ENCODE data around the gene TMEM273. TPM values are rescaled to one million over a fixed set of nuclear protein-coding genes. Genes with fewer than 3 reads are reported as not detected.

The TMEM273 gene
- polyA plus RNA-seq, 1 donor (not counting 4 experiments of a cell fraction or from before 2014, with no cell fraction given), result not detected

GRCh38 chr10:49117376-49118070 is 70.7 kb downstream of the TMEM273 start:
- H3K4me1 ChIP-seq (ENCODE audit: control insufficient read depth, extremely low read depth, insufficient read depth, low read length), result no peaks in the 10 kb centered on the region
- dilution Hi-C loops (cut with MboI; ENCODE audit: extremely low pct_ligation_motif_present, low sequenced_read_pairs), result no loop called here
- TF ChIP-seq, protein P1, sequence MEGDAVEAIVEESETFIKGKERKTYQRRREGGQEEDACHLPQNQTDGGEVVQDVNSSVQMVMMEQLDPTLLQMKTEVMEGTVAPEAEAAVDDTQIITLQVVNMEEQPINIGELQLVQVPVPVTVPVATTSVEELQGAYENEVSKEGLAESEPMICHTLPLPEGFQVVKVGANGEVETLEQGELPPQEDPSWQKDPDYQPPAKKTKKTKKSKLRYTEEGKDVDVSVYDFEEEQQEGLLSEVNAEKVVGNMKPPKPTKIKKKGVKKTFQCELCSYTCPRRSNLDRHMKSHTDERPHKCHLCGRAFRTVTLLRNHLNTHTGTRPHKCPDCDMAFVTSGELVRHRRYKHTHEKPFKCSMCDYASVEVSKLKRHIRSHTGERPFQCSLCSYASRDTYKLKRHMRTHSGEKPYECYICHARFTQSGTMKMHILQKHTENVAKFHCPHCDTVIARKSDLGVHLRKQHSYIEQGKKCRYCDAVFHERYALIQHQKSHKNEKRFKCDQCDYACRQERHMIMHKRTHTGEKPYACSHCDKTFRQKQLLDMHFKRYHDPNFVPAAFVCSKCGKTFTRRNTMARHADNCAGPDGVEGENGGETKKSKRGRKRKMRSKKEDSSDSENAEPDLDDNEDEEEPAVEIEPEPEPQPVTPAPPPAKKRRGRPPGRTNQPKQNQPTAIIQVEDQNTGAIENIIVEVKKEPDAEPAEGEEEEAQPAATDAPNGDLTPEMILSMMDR (optimal IDR thresholded peaks at IDR 0.05 in 1 of 3, IDR thresholded peaks at IDR 0.05 in 1 of 3, conservative IDR thresholded peaks at IDR 0.05 in 1 of 3; ENCODE audit: extremely low read depth in 1 of 3, insufficient read depth in 2 of 3, low read length in 3 of 3), result no peak
- TF ChIP-seq EZH2 (IDR thresholded peaks at IDR 0.05; ENCODE audit: low read length), result no peak
- H3K4me2 ChIP-seq (ENCODE audit: control insufficient read depth, extremely low read depth, insufficient read depth, low read depth, low read length), result no peak overlapping the region
- peaks cover 35% of the 10 kb centered on the region for H3K27me3 ChIP-seq (ENCODE audit: control insufficient read depth, extremely low read depth, insufficient read depth, low read length)
- DNase-seq (ENCODE audit: low read depth, low spot score), result no peak
- H4K20me1 ChIP-seq (ENCODE audit: control insufficient read depth, extremely low read depth, insufficient read depth, low read length), result no peaks in the 10 kb centered on the region
- no peak overlapping the region for H3K9ac ChIP-seq (ENCODE audit: control insufficient read depth, extremely low read depth, insufficient read depth, low read length)
- H3K9me1 ChIP-seq (ENCODE audit: control insufficient read depth, extremely low read depth, insufficient read depth, low read length), result no peaks in the 10 kb centered on the region
- H2AFZ ChIP-seq (ENCODE audit: control insufficient read depth, low read length), result no peak overlapping the region
- no peak overlapping the region for H3K27ac ChIP-seq (ENCODE audit: control insufficient read depth, insufficient read depth, low read length)
- H3K79me2 ChIP-seq (ENCODE audit: control insufficient read depth, insufficient read depth, low read length), result no peaks in the 10 kb centered on the region
- no peaks in the 10 kb centered on the region for H3K9me3 ChIP-seq (ENCODE audit: control insufficient read depth, low read depth, low read length)
- H3K4me3 ChIP-seq (ENCODE audit: control insufficient read depth in 2 of 3, extremely low read depth in 1 of 3, insufficient read depth in 2 of 3, low read depth in 1 of 3, low read length in 3 of 3), result no peak overlapping the region
- no peak for FAIRE-seq
- H3K36me3 ChIP-seq (ENCODE audit: control insufficient read depth in 2 of 2, extremely low read depth in 1 of 2, insufficient read depth in 2 of 2, low read length in 2 of 2), result no peaks in the 10 kb centered on the region

GRCh38 chr10:49116509-49117375 is 71.4 kb downstream of the TMEM273 start:
- H2AFZ ChIP-seq (ENCODE audit: control insufficient read depth, low read length), result no peak overlapping the region
- H4K20me1 ChIP-seq (ENCODE audit: control insufficient read depth, extremely low read depth, insufficient read depth, low read length), result no peaks in the 10 kb centered on the region
- H3K79me2 ChIP-seq (ENCODE audit: control insufficient read depth, insufficient read depth, low read length), result no peaks in the 10 kb centered on the region
- no peak overlapping the region for H3K9ac ChIP-seq (ENCODE audit: control insufficient read depth, extremely low read depth, insufficient read depth, low read length)
- peaks cover 39% of the 10 kb centered on the region for H3K27me3 ChIP-seq (ENCODE audit: control insufficient read depth, extremely low read depth, insufficient read depth, low read length)
- FAIRE-seq, result no peak
- H3K27ac ChIP-seq (ENCODE audit: control insufficient read depth, insufficient read depth, low read length), result no peak overlapping the region
- no peaks in the 10 kb centered on the region for H3K36me3 ChIP-seq (ENCODE audit: control insufficient read depth in 2 of 2, extremely low read depth in 1 of 2, insufficient read depth in 2 of 2, low read length in 2 of 2)
- H3K4me1 ChIP-seq (ENCODE audit: control insufficient read depth, extremely low read depth, insufficient read depth, low read length), result no peaks in the 10 kb centered on the region
- dilution Hi-C loops (cut with MboI; ENCODE audit: extremely low pct_ligation_motif_present, low sequenced_read_pairs), result no loop called here
- no peaks in the 10 kb centered on the region for H3K9me3 ChIP-seq (ENCODE audit: control insufficient read depth, low read depth, low read length)
- TF ChIP-seq, protein P1 (optimal IDR thresholded peaks at IDR 0.05 in 1 of 3, IDR thresholded peaks at IDR 0.05 in 1 of 3, conservative IDR thresholded peaks at IDR 0.05 in 1 of 3; ENCODE audit: extremely low read depth in 1 of 3, insufficient read depth in 2 of 3, low read length in 3 of 3), result no peak
- no peak for TF ChIP-seq EZH2 (IDR thresholded peaks at IDR 0.05; ENCODE audit: low read length)
- H3K9me1 ChIP-seq (ENCODE audit: control insufficient read depth, extremely low read depth, insufficient read depth, low read length), result no peaks in the 10 kb centered on the region
- no peak overlapping the region for H3K4me2 ChIP-seq (ENCODE audit: control insufficient read depth, extremely low read depth, insufficient read depth, low read depth, low read length)
- no peak overlapping the region for H3K4me3 ChIP-seq (ENCODE audit: control insufficient read depth in 2 of 3, extremely low read depth in 1 of 3, insufficient read depth in 2 of 3, low read depth in 1 of 3, low read length in 3 of 3)
- no peak for DNase-seq (ENCODE audit: low read depth, low spot score)

Measured in keratinocyte (primary cell).